ENCODE measurements around the gene A3GALT2. TPM values are rescaled to one million over a fixed set of nuclear protein-coding genes. Genes with fewer than 3 reads are reported as not detected.

A3GALT2 gene
- not detected in 2 replicates for total RNA-seq

DNA sequence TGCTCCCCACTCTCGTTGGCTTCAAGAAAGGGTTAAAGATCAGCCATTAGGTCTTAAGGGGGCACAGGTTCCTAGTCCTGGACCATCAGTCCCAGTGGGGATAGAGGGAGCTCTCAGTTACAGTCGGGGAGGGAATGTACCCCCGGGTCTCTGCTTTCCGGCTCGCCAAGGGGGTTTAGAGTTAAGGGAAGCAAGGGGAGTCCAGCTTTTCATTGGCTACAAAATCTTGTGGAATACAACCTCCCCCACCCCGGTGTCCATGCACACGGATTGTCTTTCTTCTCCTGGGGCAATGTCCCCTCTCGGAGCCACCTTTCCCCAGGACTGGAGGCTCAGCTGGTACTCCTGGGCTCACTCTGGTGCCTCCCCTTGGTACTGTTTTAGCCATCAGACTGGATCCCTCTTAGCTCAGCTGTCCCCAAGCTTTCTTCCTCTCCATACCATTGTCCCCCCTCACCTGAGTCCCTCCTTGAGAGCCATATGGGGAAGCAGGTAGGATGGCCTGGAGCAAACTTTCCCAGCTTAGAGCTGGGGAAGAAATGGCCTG, at the start of gene A3GALT2:
TSS of gene A3GALT2 (minus strand) at position 480 of the 547 bp plus-strand sequence. CDS start at position 480, 0 bp downstream.

Other genes starting within 250 kb of the A3GALT2 start
- gene AZIN2, start 239.9 kb downstream of the A3GALT2 start, total RNA-seq: 7.7 and 12.8 TPM in 2 replicates
- 1.8 and 2.3 TPM in 2 replicates for gene TRIM62, start 139.1 kb downstream of the A3GALT2 start, total RNA-seq
- 2.6 and 4.2 TPM in 2 replicates for gene ZNF362, start 64.6 kb downstream of the A3GALT2 start, total RNA-seq
- 42.2 and 49.4 TPM in 2 replicates for gene PHC2, start 110.0 kb upstream of the A3GALT2 start, total RNA-seq
- 8.7 and 11.1 TPM in 2 replicates for gene ZSCAN20, start 151.5 kb upstream of the A3GALT2 start, total RNA-seq